A204.1 (cell line): Measurements from ENCODE around the gene EXOC1L.
A peak's percentile ranks its signal among the peaks of the same experiment; 100 is the strongest.
"Not testable (repeated sequence)": the region's sequence is repeated elsewhere in the genome, so short reads cannot be mapped to it uniquely, and the experiment has no call there.

Experiments
- FAIRE-seq: peaks from 2 replicates; lab custom pipeline; 2012; peaks lifted over from hg19 to GRCh38; lab: Jason Lieb, UNC

The EXOC1L gene

DNA sequence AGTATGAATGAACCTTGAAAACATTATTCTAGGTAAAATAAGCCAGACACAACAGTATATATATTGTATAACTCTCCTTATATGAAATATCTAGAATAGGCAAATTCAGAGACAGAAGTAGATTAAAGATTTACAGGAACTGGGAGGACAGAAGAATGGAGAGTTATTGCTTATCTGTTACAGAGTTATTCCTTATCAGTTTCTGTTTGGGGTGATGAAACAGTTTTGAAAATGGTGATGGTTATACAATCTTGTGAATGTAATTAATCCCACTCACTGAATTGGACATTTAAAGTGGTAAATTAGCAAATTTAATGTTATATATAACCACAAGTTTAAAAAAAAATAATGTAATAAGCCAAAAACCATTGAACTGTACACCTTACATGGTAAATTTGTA lies 19.4 kb downstream of the EXOC1L start:
- FAIRE-seq: no peak

DNA sequence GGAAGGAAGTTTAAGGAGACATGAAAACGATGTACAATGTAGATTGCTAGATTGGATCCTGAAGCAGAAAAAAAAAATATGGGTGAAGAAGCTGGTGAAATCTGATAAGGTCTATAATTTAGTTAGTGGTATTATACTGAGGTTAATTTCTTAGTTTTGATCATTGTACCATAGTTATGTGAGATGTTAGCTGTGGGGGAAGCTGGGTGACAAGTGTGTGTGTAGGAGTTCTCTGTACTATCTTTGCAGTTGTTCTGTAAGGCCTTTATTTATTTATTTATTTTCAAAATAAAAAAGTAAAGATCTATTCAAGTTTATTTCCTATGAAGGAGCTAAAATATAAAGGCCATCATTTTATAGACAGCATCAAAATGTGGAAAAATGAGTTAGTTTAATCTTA lies 21.4 kb downstream of the EXOC1L start:
- FAIRE-seq: no peak

DNA sequence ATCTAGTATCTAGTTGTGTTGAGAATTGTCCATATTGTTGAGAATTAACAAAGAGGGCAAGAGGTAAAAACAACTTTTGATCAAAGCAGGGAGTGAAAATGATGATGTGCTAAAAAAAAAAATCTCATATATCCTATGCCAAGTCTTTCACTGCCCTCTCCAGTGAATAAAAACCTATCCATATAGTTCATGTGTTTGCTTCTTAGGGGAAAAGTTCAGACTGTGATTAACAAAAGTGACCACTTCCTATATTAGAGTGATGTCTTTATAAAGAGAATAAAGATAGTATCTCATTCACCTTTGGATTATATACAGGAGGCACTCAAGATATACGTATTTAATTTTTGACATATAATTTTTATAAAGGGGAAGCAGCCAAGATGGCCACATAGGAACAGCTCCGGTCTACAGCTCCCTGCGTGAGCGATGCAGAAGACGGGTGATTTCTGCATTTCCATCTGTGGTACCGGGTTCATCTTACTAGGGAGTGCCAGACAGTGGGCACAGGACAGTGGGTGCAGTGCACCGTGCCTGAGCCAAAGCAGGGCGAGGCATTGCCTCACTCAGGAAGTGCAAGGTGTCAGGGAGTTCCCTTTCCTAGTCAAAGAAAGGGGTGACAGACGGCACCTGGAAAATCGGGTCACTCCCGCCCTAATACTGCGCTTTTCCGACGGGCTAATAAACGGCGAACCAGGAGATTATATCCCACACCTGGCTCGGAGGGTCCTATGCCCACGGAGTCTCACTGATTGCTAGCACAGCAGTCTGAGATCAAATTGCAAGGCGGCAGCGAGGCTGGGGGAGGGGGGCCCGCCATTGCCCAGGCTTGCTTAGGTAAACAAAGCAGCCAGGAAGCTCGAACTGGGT lies 22.0 kb downstream of the EXOC1L start:
- not testable (repeated sequence) for FAIRE-seq

DNA sequence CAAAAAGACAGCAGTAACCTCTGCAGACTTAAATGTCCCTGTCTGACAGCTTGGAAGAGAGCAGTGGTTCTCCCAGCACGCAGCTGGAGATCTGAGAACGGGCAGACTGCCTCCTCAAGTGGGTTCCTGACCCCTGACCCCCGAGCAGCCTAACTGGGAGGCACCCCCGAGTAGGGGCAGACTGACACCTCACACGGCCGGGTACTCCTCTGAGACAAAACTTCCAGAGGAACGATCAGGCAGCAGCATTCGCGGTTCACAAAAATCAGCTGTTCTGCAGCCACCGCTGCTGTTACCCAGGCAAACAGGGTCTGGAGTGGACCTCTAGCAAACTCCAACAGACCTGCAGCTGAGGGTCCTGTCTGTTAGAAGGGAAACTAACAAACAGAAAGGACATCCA lies 22.7 kb downstream of the EXOC1L start:
- FAIRE-seq: not testable (repeated sequence)

DNA sequence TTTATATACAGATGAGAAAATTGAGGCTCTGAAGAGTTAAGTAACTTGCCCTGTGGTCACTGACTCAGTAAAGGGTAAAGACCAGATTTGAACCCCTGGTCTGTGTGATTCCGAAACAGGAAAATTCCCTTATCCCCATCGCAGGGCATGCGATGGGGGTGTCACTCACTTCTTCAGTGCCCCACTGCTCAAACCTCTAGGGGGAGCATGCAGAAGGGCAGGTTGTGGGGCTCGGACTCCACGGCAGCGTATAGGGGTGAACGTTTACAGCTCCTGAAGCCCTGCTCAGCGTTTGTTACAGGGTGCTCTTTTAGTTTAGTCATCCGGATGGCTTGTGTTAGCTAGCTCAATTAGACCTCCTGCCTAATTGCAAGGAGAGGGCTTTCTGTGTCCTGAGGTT lies 30.1 kb downstream of the EXOC1L start:
- FAIRE-seq: no peak

DNA sequence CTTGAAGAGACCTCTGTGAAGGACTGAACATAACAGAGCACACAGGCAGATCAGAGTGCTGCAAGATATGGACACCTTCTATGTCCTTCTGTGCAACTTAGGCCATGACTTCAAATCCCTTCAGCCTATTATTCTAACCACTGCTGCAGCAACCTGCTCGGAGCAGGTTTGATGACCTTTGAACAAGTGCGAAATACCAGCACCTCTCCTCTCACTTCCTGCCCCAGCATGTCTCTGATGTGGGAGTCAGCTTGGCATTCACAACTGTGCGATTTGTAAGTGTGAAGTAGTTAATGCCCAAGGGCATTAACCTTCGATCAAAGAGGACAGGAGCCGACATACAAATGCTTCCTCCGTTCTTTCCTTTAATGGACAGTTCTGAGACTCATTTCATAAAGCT lies 32.3 kb downstream of the EXOC1L start:
- no peak for FAIRE-seq

DNA sequence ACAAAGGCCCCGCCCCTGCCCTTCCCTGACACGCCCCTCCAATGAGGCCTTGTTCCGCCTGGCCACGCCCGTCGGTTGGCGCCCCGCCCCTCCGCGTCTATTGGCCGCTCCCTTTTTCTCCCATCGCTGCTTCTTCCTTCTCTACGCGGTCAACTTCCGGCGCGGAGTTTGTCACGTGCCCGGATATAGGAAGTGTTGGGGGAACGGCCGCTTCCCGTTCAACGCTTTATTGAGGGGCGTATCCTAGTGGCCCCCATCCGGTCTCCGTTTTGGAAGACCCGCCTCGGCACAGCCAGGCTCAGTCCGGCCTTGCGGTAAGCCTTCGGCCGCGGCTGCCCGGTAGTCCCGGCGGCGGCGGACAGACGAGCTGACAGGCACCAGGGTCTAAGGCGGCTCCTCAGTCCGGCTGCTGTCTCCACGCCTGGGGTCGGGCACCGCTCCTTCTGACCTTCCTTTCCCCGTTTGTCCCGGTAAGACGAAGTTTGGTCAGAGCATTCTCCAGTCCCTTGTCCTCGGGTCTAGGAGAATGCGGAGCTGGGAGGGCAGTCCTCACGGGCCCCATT lies 34.0 kb downstream of the EXOC1L start, which contains the start of gene EXOC1:
EXOC1 (plus strand) TSS at position 165 of the 563 bp plus-strand sequence. CDS start 4,676 bp downstream, outside the sequence.
- peak; percentile 98 for FAIRE-seq

DNA sequence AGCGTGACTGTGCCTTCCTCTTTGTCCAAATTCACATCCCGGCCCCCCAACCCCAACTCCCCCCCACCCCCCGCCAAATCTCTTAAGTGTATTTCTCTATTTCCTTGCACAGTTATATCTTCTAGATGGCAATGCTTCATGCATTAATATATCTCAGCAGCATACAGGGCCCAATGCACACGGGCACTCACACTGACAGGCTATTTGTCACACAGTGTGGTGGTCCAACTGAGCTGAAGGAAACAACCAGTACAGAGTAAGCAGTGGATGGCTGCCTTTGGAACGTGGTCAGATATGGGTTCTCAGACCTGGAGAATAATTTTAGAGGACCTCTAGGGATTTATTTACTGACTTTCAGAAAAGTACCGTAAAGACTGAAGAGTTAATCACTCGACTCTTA lies 34.5 kb downstream of the EXOC1L start:
- no peak for FAIRE-seq

DNA sequence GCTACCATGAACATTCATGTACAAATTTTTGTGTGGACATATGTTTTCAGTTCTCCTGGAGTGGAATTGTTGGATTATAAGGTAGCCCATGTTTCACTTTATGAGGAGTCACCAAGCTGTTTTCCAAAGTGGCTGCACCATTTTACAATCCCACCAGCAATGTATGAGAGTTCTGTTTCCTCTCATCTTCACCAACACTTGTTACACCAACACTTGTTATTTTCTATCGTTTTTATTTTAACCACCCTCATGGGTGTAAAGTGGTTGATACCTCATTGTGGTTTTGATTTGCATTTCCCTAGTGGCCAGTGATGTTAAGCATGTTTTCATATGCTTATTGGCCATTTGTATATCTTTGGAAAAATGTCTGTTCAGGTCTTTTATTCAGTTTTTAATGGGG lies 38.0 kb downstream of the EXOC1L start:
- FAIRE-seq: no peak

DNA sequence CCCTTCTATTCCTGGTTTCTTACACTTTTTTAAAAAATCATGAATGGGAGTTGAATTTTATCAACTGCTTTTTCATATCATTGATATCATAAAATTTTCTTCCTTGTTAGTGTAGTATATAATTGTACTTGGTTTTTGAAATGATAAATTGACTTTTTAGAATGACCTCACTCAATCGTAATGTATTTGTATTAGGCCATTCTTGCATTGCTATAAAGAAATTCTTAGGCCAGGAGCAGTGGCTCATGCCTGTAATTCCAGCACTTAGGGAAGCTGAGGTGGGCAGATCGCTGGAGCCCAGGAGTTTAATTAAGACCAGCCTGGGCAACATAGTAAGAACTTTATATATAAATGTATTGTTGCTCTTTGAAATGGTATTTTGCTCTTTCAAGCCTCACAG lies 40.1 kb downstream of the EXOC1L start:
- FAIRE-seq: no peak

DNA sequence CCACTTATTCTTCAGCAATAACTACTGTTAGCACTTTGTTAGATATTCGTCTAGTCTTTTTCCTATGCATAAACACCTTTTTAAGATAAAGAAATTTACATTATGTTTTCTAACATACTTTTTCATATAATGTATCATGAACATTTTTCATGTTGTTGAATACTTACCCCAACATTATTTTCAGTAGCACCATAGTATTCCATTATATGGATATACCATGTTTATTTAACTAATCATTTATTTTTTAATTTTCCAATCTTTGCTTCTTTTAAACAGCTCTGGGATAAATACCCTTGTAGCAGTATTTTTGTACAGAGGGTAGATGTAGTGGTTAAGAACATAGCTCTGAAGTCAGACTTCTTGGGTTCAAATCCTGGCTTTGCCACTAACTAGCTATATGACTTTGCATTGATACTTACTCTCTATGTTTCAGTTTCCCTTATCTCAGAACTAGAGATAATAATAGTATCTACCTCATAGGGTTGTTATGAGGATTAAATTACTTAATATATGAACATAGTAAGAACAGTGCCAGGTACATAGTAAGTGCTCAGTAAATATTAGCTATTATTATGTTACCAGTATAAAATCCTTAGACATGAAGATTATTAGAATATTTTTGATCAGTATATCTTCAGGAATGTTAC lies 45.1 kb downstream of the EXOC1L start:
- FAIRE-seq: no peak

DNA sequence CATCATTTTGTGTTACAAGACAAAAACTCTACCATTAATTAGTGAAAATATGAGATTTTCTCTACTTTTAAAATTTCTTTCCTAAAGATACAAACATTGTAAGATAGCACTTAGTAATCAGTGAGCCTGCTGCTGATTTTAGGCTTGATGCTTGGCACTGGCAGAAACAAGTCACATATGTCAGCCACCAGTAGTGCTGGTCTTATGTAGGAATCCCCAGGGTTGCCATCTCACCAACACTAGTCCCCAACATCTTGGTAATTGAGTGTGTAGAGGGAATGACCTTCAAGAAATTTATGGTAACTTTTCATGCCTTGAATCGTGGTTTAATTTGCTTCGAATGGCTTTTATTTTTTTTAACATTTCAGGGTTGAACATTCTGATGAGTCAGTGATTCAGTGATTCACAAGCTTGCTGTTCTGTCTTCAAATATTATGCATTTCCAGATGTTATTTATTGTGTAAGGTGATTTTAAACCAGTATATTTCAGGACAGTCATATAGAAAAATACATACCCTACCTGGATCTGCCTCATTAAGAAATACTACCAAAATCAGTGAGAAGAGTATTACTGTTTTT lies 45.7 kb downstream of the EXOC1L start:
- no peak for FAIRE-seq

DNA sequence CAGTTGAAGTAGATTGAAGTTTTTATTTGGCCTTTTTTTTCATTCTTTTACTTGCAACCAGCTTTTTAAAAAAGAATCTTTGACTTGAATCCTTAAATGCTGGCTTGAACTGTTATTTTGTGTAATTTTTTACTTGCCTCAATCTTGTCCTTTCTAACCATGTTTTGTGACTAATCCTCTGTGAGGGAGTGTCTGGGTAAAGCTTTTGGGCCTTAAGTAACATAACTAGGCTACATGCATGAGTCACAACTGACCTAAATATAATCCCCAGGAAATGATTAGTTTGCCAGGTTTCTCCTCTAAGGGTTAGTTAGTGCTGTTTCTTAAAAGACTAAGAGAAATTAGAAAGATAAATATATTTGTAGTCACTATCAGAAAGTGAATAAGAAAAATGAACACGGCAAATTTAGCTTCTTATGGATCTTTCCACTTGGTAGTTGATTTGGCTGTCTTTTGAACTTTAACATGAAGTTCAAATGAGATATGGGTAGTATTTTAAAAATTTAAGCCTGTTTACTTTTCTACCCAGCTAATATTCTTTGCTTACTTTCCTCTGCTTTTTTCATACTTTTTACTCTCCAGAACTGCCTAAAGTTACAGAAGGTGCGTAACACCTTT lies 46.8 kb downstream of the EXOC1L start:
- FAIRE-seq: no peak

DNA sequence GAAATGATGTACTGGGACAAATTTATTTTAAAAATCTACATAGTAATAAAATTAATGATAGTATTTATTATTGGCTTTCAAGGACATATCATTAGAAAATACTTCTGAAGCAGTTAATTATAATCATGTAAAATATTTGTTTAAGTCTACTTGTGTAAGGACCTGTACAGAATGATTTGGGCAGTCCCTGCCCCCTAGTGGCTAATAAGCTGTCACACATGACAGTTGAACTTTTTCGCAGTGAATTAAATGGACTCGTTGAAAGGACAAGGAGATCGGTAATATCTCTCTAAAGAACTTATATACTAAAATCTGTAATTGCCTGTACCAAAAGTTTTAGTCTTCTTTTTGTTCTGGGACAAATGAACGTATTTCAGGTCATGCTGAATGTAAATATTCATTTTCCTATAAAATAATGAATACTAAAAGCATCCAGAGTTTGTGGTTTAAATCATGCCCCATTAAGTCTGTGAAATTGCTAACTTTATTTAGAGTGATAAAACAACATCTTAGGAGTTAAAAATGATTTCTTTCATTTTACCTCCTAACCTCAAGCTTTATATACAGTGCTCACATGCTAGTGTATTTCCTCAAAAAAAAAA lies 47.5 kb downstream of the EXOC1L start:
- peak; percentile 97 for FAIRE-seq

DNA sequence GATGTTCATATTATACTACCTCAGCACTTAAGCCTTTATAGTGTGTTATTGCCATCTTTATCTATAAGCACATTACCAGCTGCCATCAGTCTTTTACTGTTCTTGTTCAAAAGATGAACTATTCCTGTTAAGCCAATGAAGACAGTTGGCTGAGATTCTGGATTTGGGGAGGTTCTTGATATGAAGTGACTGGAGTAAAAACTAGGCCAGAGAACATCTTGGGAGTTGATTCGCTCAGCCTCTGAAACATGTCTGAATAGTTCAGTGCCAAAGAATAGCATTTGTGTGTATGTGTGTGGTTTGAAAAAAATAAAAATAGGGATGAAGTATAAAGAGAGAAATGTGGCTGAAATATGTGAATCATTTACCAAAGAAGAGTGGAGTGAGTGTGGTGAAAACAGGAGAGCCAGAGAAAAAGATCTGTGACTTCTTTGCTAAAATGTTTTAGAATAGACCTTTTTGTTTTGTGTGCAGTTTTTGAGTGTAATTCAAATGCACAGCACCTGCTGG lies 49.0 kb downstream of the EXOC1L start:
- FAIRE-seq: no peak

DNA sequence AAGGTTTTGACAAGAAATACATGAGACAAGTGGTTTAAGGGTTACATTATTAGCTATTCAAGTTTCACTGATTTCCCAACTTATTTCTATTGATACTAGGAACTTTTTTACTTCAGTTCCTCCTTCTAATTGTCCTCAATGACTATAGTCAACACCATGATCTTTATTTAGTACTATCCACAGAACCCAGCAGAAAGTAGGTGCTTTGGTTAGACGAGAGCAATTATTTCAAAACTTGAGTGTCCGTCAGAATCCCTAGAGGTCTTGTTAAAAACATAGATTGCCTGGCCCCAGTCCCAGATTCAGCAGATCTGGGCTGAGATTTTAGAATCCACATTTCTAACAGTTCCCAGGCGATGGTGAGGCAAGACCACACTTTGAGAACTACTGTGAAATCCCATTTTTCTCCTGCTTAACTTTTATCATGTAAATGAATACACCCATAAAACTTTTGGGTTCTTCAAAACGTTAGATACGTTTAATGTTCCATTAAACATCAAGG lies 51.8 kb downstream of the EXOC1L start:
- FAIRE-seq: no peak

DNA sequence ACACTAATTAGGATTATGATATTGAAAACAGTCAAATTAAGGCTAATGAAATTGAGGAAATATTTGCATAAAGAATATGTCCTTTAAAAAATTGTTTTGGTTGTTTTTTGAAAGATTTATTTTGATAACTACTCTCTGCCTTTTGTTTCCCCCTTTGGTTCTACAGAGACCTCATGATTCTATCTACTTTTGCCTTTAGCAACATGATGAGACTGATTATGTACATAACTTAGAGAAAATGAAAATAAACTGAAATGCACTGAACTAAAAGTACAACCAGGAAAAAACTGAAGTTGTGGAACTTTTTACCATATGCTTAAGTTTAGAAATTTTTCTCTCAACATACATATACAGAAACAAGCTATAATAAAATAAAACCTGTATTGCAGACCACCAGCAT lies 55.2 kb downstream of the EXOC1L start:
- FAIRE-seq: no peak

DNA sequence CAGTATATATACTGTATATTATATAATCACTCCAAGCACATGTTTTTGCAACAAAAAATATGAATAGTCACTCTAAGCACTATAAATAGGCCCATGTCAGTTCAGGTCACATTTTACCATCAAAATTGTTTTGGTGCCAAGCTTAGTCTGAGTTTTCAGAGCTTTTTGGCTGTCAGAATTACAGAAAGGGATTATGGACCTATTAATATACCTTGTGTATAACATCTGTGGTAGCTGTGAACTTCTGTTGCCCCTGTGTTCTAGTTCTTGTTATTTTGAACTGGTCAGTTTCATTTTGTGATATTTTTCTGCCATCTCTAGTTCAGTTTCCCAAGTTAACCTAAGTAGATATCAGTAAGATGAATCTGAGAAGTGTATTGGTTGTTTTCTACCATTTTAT lies 56.8 kb downstream of the EXOC1L start:
- FAIRE-seq: no peak

DNA sequence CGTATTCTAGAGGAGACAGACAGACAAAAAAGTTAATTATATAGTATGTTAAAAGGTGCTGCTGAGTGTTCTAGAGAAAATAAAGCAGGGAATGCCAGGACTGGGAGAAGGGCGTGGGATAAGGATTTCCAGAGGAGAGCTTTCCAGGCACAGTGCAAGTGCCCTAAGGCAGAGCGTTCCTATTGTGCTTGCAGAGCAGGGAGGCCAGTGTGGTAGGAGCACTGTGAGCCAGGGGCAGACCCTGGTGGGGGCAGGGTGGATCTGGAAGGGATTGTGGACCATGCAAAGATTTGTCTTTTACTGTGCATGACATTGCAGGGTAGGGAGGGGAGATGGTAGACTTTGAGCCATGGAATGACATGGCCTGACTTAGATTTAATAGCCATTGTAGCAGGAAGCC lies 59.6 kb downstream of the EXOC1L start:
- FAIRE-seq: no peak

DNA sequence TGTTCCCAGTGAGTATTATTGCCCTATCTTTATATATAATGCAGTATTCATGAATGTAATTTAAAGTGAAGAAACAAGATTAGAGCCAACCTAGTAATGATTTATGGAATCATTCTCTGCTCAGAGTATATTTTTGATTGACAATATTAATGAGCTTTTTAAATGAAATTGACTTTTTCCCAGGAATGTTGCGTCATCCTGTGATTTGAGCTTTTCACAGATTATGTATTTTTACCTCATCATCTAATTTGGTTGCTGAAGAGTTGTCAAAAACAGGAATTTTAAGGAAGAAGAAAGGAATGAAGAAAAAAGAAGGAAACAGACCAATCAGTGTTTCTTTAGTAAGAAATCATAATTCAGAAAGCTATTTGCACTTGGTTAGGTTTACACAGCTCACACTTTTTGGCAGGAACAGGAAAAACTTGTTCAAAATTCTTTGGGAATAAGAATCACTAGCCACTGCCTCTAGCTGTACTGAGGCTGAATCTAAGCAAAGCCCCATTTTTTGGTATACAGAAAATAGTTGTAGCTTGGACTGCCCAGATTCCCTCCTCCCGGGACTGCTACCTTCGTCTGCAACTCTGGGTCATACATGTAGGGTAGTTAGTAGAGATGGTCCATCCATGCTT lies 61.2 kb downstream of the EXOC1L start:
- no peak for FAIRE-seq
